CMK (cell line): ENCODE results near the gene KRABD2.
"Not testable (repeated sequence)": the region's sequence is repeated elsewhere in the genome, so short reads cannot be mapped to it uniquely, and the experiment has no call there.

Experiments
- DNase-seq: peaks from one replicate; pipeline ENCODE4 v3.0.0-alpha.2; 2010; ENCODE audit warnings: low read depth

Gene KRABD2

DNA sequence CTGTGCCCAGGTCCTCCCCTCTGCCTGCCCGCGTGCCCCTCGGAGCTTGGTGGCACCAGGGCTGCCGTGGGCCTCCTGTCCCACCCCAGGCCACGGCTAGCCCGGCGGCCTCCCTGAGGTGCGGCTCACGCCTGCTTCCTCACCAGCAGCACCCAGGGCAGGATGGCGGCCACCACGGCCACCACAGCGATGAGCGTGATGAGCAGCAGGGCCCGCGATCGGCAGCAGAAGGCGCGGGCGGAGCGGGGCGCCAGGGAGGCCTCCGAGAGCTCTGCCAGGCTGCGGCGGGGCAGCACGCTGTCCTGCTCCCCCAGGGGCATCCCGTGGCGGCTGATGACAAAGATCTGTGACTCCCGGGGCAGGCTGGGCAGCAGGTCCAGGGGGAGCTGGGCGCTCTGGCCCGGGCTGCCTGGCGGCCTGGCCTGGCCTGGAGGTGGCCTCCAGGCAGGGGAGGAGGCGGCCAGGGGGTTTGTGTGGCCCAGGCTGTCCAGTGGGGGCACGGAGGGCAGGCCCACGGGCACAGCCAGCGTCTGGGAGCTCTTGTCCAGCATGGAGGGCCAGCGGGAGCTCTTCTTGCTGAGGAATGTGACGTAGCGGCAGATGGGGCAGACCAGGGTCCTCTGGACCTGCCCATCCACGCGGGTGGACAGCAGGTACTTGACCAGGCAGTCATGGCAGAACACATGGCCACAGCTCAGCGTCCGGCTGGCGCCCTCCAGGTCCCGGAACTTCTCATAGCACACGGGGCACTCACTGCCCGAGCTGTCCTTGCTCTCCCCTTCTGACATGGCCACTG is 16.4 kb upstream of the KRABD2 start:
- no peak for DNase-seq

DNA sequence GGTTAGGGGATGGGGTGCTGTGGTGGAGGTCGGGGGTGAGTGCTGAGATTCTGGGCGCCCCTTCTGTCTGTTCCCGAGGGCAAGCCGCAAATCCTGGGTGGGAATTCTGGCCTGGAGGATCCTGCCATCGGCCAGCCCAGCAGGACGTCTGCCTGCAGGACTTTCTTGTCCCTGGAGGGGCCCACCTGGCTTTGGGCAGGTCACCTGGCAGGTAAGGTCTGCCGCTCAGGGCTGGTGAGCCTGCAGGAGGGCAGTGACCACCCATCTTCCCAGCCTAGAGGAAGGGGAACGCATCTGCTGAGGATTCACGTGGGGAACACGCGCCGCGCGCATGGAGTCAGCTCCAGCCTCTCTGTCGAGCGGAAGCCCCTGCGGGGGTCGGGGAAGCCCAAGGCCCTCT is 15.8 kb upstream of the KRABD2 start:
- no peak for DNase-seq

DNA sequence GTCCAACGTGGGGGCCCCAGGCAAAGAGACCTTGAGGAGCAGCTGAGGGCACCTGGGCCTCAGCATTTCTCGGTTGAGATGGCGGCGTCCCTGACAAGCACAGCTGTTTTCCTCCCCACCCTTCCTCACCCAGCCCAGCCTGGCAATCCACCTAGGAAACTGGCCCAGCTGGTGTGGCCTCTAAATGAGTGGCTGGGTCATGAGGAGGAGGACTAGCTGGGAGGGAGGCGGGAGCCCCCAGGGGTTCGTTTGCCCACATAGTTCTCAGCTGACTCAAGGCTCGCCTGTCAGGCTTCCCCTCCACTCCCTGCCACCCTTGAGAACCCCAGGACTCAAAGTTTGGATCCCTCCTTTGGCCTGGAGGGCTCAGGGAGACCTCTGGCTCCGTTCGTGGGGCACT is 15.2 kb upstream of the KRABD2 start:
- DNase-seq, result no peak

DNA sequence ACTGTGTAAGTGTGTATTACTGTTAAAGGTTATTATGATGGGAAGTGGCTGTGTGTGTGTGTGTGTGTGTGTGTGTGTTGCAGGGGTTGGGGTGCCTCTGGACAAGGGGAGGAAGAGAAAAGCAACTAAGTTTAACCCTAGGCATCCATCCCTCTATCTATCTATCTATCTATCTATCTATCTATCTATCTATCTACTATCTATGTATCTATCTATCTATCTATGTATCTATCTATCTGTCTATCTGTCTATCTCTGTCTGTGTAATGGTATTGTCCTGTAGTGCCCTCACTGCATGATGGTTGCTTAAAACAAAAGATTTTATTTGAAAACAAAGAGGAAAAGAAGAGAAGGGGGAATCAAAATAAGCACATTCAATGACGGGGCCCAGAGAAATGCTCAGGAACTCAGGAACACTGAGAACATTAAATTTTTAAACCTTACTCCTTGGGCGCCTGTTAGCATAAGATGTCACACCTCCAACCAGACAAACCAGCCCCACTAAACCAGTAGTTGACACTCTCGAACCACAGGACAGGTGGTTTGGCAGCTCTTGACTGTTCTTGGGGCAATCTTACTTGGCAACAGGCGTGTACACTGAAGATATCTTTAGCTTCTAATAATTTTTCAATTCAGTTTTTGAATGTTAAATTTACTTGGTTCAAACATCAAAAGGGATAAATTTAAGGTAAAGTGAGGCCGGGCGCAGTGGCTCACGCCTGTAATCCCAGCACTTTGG is 11.6 kb upstream of the KRABD2 start:
- DNase-seq, result no peak

DNA sequence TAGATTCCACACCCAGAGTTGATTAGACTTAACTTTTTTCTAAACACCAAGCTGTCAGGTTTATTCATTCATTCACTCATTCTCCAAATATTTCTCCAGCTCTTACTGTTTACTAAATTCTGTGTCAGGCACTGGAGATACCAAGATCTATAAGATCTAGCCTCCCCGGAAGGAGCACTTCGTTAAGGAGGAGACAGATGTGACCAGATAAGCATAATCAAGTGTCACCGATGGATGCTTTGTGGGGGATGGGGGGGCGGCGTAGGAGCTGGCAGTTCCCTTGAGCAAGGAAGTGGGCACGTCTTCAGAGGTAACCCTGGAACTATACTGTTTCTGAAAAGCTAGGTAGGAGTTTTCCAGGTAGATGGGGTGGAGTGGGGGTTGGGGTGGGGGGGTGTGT is 10.3 kb upstream of the KRABD2 start:
- no peak for DNase-seq

DNA sequence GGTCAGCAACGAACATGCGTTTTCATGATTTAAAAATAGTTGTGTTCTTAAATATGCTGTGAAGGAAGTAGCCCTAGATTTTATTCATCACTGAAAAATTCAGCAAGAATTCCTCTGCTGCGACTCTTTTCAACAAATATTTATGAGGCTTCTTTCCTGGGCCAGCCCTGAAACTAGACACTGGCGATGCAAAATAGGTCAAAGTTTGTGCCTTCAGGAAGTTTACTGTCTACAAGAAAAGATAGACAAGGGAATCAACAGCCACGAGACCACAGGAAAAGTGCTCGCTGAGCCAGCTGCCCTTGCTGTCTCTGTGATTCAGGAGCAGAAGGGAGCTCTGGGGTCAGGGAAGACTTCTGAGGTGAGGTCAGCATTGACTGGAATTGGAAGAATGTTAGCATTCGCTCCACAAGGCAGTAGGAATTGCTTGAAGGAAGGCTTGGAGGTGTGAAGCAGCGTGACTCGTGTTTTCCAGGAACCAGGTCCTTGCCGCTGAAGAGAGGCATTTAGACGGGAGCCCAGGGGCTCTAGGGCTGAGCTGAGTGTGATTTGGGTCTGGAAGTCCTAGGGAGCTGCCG is 8.4 kb upstream of the KRABD2 start:
- DNase-seq, result no peak

DNA sequence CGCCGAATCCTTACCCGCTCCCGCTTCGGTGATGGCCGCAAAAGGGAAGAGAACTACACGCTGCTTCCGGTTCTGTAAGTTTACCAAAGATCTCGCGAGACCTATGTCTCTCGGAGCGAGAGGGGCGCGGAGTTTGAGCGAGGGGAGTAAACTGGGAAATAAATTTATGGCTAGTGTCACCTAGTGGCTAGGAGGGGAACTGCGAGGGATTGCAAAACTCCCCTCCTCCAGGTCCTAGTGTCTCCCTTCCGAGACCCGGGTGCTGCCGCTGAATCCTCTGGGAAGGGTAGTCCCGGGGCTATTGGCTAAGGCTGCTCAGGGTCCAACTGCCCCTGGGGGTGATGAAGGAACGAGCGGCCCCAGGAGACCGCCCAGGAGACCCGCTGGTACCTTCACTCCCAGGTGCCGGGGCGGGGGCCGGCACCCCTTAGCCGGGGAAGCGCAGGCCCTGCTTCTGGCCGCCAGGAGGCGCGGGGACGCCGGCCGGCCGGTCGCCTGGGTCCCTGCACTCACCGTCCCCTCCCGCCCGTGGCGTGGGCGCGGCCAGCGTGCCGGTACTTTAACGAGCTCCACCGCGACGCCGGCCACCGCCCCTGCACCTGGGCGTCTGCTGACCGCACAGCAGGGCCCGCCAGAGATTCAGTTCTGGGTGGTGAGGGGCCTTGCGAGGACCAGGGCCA is 6.8 kb upstream of the KRABD2 start, which contains the start of gene RPL26:
RPL26 (minus strand) TSS at position 51 of the 680 bp plus-strand sequence. CDS start 883 bp downstream, outside the sequence.
- peak; percentile 93 for DNase-seq

DNA sequence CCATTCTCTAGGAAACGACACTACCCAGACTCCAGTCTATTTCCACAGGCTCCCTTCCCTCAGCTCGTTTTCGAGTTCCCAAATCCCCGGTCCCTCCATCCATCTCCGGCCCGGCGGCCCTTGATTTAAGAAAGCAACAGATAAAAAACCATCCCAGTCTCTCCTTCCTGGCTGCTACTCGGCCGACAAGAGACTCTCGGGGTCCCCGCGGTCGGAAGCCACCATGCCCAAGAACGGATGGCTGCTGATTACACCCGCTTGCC is 6.3 kb upstream of the KRABD2 start:
- no peak for DNase-seq

DNA sequence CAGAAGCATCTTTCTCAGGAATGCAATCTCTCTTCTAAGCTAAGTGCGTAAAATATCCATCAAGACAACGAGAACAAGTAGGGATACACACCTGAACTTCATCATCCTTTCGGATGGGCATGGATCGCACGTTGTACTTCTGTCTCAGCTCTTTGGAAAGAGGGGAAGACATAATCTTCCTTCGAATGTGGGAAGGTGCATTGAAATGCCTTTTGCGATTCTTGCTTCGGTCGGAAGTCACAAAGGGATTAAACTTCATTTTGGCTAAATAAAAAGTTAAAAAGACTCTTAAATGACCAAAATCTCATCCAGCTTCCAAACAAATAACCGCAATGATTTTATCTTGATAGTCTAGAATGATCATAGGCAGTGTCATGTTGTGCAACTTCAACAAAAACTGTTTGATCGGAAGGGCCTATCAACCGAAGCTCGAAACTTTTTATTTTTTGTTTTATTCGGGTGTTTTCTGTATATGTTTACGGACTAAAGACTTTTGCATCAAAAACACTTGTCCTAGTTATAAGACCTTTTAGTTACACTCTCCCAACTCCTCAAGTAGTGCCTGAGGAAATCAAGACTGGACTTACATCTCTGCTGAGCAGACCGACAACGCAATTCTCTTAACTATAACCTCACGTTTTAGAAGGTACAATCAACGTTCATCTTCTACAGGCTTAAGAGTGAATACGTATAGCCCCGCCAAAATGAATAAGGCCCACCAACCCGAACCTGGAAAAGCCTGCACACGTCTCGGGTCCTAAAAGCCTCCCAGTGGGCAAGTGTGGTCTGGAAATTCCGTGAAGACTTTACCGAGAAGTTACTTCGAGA is 5.8 kb upstream of the KRABD2 start:
- DNase-seq, result no peak

DNA sequence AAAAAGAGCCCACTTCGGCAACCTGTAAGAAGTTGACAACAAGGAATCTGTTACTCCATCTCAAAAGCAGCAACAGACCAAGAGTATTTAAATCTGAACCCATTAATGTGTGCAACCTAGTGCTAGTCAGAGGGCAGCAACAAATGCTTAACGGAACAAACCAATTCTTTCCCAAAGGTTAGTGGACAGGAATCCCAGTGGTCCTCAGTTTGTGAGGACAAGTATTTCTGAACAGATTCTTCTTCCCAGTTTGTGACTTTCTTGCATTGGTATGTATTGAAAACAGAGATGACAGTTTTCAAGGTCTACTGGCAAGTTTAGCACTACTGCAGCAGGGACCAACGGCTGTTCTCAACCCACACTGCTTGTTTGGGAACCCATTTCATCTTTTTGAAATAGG is 3.5 kb upstream of the KRABD2 start:
- DNase-seq, result no peak

DNA sequence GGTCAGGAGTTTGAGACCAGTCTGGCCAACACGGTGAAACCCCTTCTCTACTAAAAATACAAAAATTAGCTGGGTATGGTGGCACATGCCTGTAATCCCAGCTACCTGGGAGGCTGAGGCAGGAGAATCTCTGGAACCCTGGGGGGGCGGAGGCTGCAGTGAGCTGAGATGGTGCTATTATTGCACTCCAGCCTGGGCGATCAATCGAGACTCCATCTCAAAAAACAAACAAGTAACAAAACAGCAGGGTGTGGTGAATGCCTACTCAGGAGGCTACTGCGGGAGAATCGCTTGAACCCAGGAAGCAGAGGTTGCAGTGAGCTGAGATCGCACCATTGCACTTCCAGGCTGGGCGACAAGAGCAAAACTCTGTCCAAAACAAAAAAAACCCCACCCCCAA is 1.6 kb upstream of the KRABD2 start:
- DNase-seq, result not testable (repeated sequence)

DNA sequence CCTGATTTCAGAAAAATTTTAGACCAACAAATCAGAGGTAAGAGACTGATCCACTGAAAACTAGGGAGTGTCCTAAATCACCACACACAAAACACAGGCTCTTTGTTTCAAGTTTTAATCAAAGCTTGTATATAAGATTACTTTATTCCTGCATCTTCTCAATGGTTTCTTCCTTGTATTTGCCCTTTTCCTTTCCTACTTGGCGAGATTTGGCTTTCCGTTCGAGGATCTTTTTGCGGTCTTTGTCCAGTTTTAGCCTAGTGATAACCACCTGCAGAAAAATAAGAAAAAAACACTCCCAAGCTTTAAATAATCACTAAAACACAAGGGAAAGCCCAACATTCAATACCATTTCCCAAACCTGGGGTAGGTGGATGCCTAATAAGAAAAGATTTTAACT is 918 bp upstream of the KRABD2 start:
- DNase-seq, result no peak

DNA sequence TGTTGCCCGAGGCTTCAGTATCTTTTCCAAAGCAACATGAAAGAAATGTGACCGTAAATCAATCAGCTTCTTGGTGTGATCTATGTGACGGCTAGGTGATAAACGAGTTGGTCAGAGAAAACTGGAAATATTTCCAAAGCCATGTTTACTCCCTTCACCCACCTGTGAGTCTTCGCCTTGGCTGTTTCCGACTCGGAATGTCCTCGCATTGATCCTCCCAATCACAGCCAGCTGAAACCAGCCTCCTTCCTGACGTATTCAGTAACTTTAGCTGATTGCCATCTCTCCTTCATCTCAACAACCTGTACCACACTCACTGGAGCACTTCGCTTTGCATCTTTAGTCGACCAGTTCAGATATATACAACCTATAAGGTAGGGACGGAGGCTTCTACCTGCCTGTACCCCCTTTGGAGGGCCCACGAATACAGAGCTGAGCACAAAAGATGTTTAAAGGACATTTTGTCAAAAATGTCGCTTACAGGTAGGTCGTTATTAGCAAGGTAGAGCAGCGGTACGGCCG is 705 bp downstream of the KRABD2 start:
- no peak for DNase-seq

DNA sequence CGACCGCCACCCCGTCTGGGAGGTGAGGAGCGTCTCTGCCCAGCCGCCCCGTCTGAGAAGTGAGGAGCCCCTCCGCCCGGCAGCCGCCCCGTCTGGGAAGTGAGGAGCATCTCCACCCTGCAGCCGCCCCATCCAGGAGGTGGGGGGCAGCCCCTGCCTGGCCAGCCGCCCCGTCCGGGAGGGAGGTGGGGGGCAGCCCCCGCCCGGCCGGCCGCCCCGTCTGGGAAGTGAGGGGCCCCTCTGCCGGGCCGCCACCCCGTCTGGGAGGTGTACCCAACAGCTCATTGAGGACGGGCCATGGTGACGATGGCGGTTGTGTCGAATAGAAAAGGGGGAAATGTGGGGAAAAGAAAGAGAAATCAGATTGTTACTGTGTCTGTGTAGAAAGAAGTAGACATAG is 2.6 kb downstream of the KRABD2 start:
- not testable (repeated sequence) for DNase-seq

DNA sequence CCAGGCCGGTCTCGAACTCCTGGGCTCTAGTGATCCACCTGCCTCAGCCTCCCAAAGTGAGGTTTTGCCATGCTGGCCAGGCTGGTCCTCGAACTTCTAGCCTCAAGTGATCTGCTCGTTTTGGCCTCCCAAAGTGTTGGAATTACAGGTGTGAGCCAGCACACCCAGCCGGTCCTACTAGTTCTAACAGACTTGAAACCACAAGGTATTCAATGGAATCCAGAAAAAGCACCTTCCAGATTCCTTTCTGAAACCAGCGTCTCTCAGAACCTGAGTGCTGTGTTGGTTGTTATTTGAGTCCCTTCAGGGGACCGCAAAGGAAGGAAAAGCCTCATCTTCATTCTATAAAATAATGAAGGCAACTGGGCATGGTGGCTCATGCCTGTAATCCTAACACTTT is 4.1 kb downstream of the KRABD2 start:
- no peak for DNase-seq

DNA sequence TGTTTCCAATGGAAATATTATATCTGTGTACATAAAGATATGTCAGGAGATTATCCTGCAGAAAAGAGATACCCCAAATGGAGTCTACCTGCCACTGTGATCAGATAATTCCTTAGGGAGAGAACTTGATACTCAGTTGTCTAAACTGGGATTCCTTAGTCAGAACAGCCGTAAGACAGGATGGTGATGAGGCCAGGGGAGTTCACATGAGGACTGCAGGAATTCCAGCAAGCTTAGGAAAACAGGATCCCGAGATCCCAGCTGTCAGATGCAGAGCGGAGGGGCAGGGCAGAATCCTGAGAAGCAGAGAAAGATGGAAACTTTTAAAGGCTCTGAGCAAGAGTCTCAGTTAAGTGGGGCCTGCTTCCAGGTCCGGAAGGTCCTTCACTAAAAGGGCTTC is 4.7 kb downstream of the KRABD2 start:
- no peak for DNase-seq

DNA sequence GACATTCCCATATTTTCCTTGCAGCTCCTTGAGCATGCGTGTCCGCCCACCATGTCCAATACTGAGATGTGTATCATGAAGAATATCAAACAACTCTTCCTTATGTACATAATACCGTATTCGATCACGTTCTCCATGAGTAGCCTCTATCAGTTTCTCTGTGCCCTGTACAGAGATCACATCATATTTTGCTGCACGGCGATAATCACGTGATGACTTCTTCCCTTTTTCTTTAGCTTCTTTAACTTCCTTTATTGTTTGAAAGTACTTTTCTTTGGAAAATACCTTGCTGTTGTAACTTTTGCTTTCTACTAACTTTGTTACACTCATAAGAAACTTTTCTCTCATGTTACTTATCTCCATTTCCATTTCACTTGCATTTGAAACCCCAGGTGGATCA is 6.6 kb downstream of the KRABD2 start:
- DNase-seq, result no peak

DNA sequence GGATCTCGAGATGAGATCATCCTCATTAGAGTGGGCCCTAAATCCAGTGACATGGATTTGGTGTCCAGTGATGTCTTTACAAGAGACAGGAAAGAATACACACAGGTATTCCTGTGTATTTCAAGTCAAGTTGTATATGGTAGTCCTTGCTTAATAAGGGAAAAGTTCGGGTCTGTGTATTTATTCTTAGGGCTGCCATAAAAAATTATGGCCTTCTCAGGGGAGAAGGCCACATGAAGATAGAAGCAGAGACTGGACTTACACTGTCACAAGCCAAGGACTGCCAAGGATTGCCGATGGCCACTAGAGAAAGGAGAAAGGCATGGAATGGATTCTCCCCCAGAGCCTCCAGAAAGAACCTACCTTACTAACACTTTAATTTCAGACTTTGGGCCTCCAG is 8.3 kb downstream of the KRABD2 start:
- no peak for DNase-seq

DNA sequence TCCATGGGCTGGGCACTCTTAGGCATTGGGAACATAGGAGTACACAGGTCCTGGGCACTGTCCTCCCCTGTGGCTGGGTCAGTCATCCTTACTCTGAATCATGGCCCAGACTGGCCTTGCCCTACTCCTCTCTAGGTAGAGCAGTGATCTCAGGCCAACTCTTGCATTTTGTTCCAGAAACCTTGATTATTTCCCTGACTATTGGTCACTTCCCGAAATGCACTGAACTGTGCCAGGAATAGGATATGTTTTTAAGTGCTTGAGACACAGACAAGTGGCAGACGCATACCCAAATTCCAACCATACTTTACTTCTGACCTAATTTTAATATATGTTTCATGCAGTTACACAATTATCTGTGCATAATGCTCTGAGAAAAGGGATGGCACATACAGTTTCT is 10.3 kb downstream of the KRABD2 start:
- no peak for DNase-seq

DNA sequence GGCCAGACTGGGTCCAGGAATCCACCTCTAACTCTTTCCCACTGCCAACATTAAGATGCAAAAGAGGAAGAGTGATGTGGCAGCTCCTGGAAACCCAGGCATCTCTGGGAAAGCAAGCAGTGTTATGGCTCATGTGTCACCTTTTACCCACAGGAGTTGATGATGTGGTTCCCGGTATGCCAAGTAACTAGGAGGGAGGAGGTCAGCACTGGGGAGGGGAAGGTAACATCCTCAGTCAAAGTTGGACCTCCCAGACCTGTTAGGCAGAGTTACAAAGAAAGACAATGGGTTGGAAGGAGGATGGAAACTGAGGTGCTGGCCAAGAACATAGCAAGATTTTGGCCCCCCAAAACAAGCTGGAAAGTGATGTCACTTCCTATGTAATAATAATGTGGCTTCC is 11.4 kb downstream of the KRABD2 start:
- DNase-seq, result no peak

DNA sequence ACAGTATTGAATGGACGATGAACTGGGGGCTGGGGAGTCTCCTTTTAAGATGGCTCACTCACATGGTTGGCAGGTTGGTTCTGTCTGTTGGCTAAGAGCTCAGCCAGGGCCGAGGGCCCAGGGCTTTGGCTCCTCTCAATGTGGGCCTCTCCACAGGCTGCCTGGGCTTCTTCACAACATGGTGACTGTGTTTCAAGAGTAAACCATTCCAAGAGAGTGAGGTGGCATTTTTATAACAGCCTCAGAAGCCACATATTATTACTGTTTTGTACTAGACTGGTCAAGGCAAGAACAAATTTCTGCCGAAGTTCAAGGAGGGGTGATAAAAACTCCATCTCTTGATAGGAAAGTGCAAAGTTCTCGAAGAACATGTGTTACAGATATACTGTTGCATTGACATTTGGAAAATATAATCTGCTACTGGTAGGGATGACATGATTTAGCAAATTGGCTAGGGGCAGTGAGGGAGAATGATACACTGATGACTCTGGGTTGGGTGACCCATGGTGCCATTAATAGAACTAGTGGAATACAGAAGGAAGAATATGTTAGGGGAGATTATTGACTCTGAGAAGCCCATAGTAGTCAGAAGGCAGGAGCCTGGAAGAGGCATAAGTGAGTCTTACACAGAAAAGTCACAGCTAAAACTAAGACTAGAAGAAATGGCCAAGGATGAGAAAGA is 13.7 kb downstream of the KRABD2 start:
- DNase-seq, result no peak
